Inferior parietal cortex (tissue), 1 donor: ENCODE results near the gene JDP2.

Experiments used
- DNase-seq: peaks from one replicate; pipeline ENCODE4 v3.0.0-alpha.2; 2016; ENCODE audit errors: extremely low spot score

The JDP2 gene

GRCh38 chr14:75409316-75410205 lies 18.3 kb upstream of the JDP2 start:
- DNase-seq, result no peak

GRCh38 chr14:75411214-75411540 lies 16.6 kb upstream of the JDP2 start:
- DNase-seq, result no peak

- DNase-seq, result no peak
These were observed 14.8 kb upstream of the JDP2 start for GRCh38 chr14:75413013-75413412.

GRCh38 chr14:75417674-75418073 lies 10.1 kb upstream of the JDP2 start:
- no peak for DNase-seq

- DNase-seq, result no peak
These were observed 8.7 kb upstream of the JDP2 start for GRCh38 chr14:75418850-75419768.

GRCh38 chr14:75422169-75422568 lies 5.7 kb upstream of the JDP2 start:
- no peak for DNase-seq

GRCh38 chr14:75424496-75424895 lies 3.3 kb upstream of the JDP2 start:
- no peak for DNase-seq

- DNase-seq, result no peak
These were observed 2.4 kb upstream of the JDP2 start for GRCh38 chr14:75425446-75425845.

GRCh38 chr14:75426332-75427125 lies 1.3 kb upstream of the JDP2 start:
- no peak for DNase-seq

GRCh38 chr14:75427126-75427481 lies 718 bp upstream of the JDP2 start:
- DNase-seq, result no peak

GRCh38 chr14:75428230-75429104 lies 645 bp downstream of the JDP2 start:
- no peak for DNase-seq

GRCh38 chr14:75429562-75429961 lies 1.7 kb downstream of the JDP2 start:
- DNase-seq, result peak; percentile 54

- no peak for DNase-seq
These were observed 2.3 kb downstream of the JDP2 start for GRCh38 chr14:75430116-75430515.

GRCh38 chr14:75430526-75430925 lies 2.7 kb downstream of the JDP2 start:
- DNase-seq, result no peak

- DNase-seq, result no peak
These were observed 3.2 kb downstream of the JDP2 start for GRCh38 chr14:75430976-75431375.

GRCh38 chr14:75431827-75432226 lies 4.0 kb downstream of the JDP2 start:
- no peak for DNase-seq

GRCh38 chr14:75432411-75432810 lies 4.6 kb downstream of the JDP2 start:
- no peak for DNase-seq

GRCh38 chr14:75433631-75434071 lies 5.8 kb downstream of the JDP2 start:
- no peak for DNase-seq

GRCh38 chr14:75434138-75434889 lies 6.5 kb downstream of the JDP2 start:
- no peak for DNase-seq

GRCh38 chr14:75434890-75435248 lies 7.0 kb downstream of the JDP2 start:
- no peak for DNase-seq
